NCI-H2171 treated with DMSO at 0.1 percent for 48 hours (cell line): ENCODE data around the gene CACNA1C.

Source experiments
- DNase-seq: peaks from one replicate; lab custom pipeline; 2025; lab: John Stamatoyannopoulos, UW

The CACNA1C gene

GRCh38 chr12:2344885-2345284, 292.1 kb downstream of the CACNA1C start:
- DNase-seq: no peak

- DNase-seq: no peak
These were observed 293.1 kb downstream of the CACNA1C start for GRCh38 chr12:2345902-2346301.

GRCh38 chr12:2346416-2346815, 293.6 kb downstream of the CACNA1C start:
- DNase-seq: no peak

- no peak for DNase-seq
These were observed 294.5 kb downstream of the CACNA1C start for GRCh38 chr12:2347137-2347843.

- no peak for DNase-seq
These were observed 295.2 kb downstream of the CACNA1C start for GRCh38 chr12:2347844-2348481.

GRCh38 chr12:2348482-2348852, 295.7 kb downstream of the CACNA1C start:
- DNase-seq: no peak

GRCh38 chr12:2351161-2351560, 298.4 kb downstream of the CACNA1C start:
- DNase-seq: no peak

GRCh38 chr12:2352203-2352602, 299.4 kb downstream of the CACNA1C start:
- no peak for DNase-seq

- no peak for DNase-seq
These were observed 300.5 kb downstream of the CACNA1C start for GRCh38 chr12:2353281-2353680.

- no peak for DNase-seq
These were observed 300.9 kb downstream of the CACNA1C start for GRCh38 chr12:2353691-2354090.

GRCh38 chr12:2354151-2354991, 301.6 kb downstream of the CACNA1C start:
- DNase-seq: peak; percentile 30

- no peak for DNase-seq
These were observed 302.4 kb downstream of the CACNA1C start for GRCh38 chr12:2355198-2355597.

GRCh38 chr12:2355604-2356003, 302.8 kb downstream of the CACNA1C start:
- no peak for DNase-seq

GRCh38 chr12:2356601-2357125, 303.9 kb downstream of the CACNA1C start:
- no peak for DNase-seq

- DNase-seq: no peak
These were observed 306.3 kb downstream of the CACNA1C start for GRCh38 chr12:2358986-2359658.

- DNase-seq: no peak
These were observed 307.2 kb downstream of the CACNA1C start for GRCh38 chr12:2359725-2360629.

- DNase-seq: no peak
These were observed 307.9 kb downstream of the CACNA1C start for GRCh38 chr12:2360630-2361170.

GRCh38 chr12:2363836-2364609, 311.2 kb downstream of the CACNA1C start:
- no peak for DNase-seq

GRCh38 chr12:2364631-2365051, 311.9 kb downstream of the CACNA1C start:
- no peak for DNase-seq

GRCh38 chr12:2366711-2367110, 313.9 kb downstream of the CACNA1C start:
- DNase-seq: no peak
